Tibial nerve (tissue), 4 donors: ENCODE measurements around the gene LRRC19. TPM values are rescaled to one million over a fixed set of nuclear protein-coding genes. Genes with fewer than 3 reads are reported as not detected.
A peak's percentile ranks its signal among the peaks of the same experiment; 100 is the strongest.

Experiments
- DNase-seq, 2 donors: peaks; one replicate each; pipeline ENCODE4 v3.0.0-alpha.2; 2019; ENCODE audit warnings: low spot score in 2 of 2
- H3K27ac ChIP-seq, 4 donors: fragments of 200-600 bp; sonication (generic) in 3 of 4; one replicate each; pipeline ENCODE4 v1.5.1; 2017 to 2019; ENCODE audit warnings: mild to moderate bottlenecking in 1 of 4
- H3K27me3 ChIP-seq, 2 donors: fragments of 200-600 bp; sonication (generic) in 1 of 2; one replicate each; pipeline versions ENCODE4 v1.5.1 to v1.6.0; 2017 to 2019
- H3K36me3 ChIP-seq, 3 donors: fragments of 200-600 bp; sonication (generic); one replicate each; pipeline ENCODE4 v1.5.1; 2018 to 2019
- H3K4me1 ChIP-seq, 4 donors: fragments of 200-600 bp; sonication (generic) in 3 of 4; one replicate each; pipeline ENCODE4 v1.5.1; 2017 to 2019
- H3K4me3 ChIP-seq, 4 donors: fragments of 200-600 bp; sonication (generic) in 3 of 4; one replicate each; pipeline ENCODE4 v1.5.1; 2017 to 2019; ENCODE audit warnings: mild to moderate bottlenecking in 1 of 4, moderate library complexity in 1 of 4
- H3K9me3 ChIP-seq, 4 donors: fragments of 200-600 bp; sonication (generic) in 3 of 4; one replicate each; pipeline ENCODE4 v1.5.1; 2017 to 2019
- CTCF ChIP-seq, 5 experiments: fragments of 200-600 bp in 3 of 5; fragments of 450-650 bp in 2 of 5; sonication (generic) in 3 of 5; IDR thresholded peaks; one replicate each; pipeline ENCODE4 v1.5.1; 2016 to 2019; ENCODE audit warnings: antibody characterized with exemption in 5 of 5, mild to moderate bottlenecking in 3 of 5, moderate library complexity in 2 of 5
- EP300 ChIP-seq, 2 donors: sonication (generic); formaldehyde crosslinking; IDR thresholded peaks; one replicate each; pipeline ENCODE4 v1.6.1; 2017; ENCODE audit warnings: antibody characterized with exemption in 2 of 2, mild to moderate bottlenecking in 1 of 2
- POLR2A ChIP-seq, 2 donors: fragments of 450-650 bp; IDR thresholded peaks; one replicate each; pipeline ENCODE4 v1.6.1; 2017; ENCODE audit warnings: antibody characterized with exemption in 2 of 2, mild to moderate bottlenecking in 2 of 2, moderate library complexity in 2 of 2
- WGBS, 2 donors: methylation state at CpG; one replicate each; pipeline ENCODE4 v1.1.5; 2018; 5-methylcytosine and 5-hydroxymethylcytosine counted together
- total RNA-seq, 4 donors: library from RNA; depleted of rRNA; stranded (reverse); fragments of >200 nt; gene quantifications; one replicate each; pipeline ENCODE4 v1.1.0, GENCODE V29; 2016

Gene LRRC19
- total RNA-seq: not detected

DNA sequence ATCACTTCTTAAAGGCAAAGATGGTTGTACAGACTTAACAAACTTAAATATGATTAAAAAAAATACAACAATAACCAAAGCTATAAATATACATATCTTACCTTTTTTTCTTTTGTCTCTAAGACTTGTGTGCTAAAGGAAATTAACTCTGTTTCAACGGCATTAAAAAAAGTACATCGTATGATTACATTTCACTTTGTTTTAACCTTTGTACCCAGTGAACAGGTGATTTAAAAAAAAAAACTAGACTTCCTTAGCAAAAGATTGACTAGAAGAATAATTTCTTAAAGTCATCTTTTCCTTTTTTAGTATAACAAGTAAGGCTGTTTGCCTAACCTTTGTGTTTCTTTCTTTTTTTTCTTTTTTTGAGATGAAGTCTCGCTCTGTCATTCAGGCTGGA lies at the start of gene LRRC19:
Gene LRRC19 (minus strand): TSS at position 182 of the 400 bp plus-strand sequence. CDS start 5,978 bp downstream, outside the sequence.
- Histone ChIP-seq H3K4me3 (peak within 1 kb of the TSS in 1 of 4 donors; percentile 14), H3K36me3 (peaks cover 0 to 28% (median 0%) of the 10 kb centered on the region in 3 donors), H3K27me3 (no peaks in the 10 kb centered on the region), H3K9me3 (no peaks in the 10 kb centered on the region), H3K27ac (peak within 1 kb of the TSS in 1 of 4 donors; percentile 42), H3K4me1 (no peaks in the 10 kb centered on the region)
- no peak for TF ChIP-seq EP300 (IDR thresholded peaks at IDR 0.05)
- TF ChIP-seq CTCF (IDR thresholded peaks at IDR 0.05): no peak
- no peak for TF ChIP-seq POLR2A (IDR thresholded peaks at IDR 0.05)
- no peak for DNase-seq
- 91 to 92% methylated on average over 3 of the region's 3 CpGs for WGBS, 2 donors

- Histone ChIP-seq H3K9me3 (no peaks in the 10 kb centered on the region), H3K36me3 (peaks cover 0 to 49% (median 0%) of the 10 kb centered on the region in 3 donors)
- no peak for TF ChIP-seq EP300 (IDR thresholded peaks at IDR 0.05)
- no peak for TF ChIP-seq POLR2A (IDR thresholded peaks at IDR 0.05)
These were observed 49.4 kb upstream of the LRRC19 start for GRCh38 chr9:27054841-27055240.

GRCh38 chr9:27054125-27054524 lies 48.7 kb upstream of the LRRC19 start:
- no peak overlapping the region for H3K27ac ChIP-seq
- WGBS, 2 donors: 88 to 91% methylated on average over 1 of the region's 1 CpG
- no peaks in the 10 kb centered on the region for H3K9me3 ChIP-seq
- H3K27me3 ChIP-seq: no peaks in the 10 kb centered on the region
- peaks cover 0 to 53% (median 0%) of the 10 kb centered on the region in 3 donors for H3K36me3 ChIP-seq
- no peak for DNase-seq
- TF ChIP-seq EP300 (IDR thresholded peaks at IDR 0.05): no peak
- no peak for TF ChIP-seq POLR2A (IDR thresholded peaks at IDR 0.05)
- no peak for TF ChIP-seq CTCF (IDR thresholded peaks at IDR 0.05)
- no peaks in the 10 kb centered on the region for H3K4me1 ChIP-seq
- H3K4me3 ChIP-seq: no peak overlapping the region

More at GRCh38 chr9:27054841-27055240, 49.4 kb upstream of the LRRC19 start:
- no peak overlapping the region for H3K27ac ChIP-seq
- H3K4me1 ChIP-seq: no peaks in the 10 kb centered on the region
- no peaks in the 10 kb centered on the region for H3K27me3 ChIP-seq
- H3K4me3 ChIP-seq: no peak overlapping the region
- DNase-seq: no peak

DNA sequence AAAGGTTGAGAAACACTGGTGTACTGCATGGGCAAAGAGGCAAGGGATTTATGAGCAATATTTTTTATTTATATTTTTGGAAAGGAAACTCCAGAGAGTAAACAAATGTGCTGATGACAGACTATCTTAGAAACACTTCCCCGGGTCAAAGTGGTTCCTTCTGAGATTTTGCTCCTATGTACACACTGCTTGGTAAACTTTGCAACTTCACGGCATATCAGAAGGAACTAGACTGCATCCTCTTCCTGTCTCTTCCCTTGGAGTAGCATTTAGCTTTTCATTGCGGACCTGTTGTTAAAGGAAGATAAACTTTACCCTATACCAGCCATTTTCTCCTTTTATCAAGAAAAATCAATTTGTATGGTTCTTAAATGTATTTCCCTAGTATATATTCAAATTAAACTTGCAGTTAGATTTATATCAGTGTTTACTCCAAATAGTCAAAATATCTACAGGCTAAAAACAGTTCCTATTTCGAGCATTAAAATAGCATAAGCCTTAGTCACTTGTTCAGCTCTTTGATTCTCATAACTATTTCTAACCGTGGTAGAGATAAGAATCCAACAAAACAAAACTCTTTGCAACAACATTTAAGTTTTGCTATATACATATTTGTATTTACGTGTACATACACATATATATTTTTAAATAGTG lies 48.0 kb upstream of the LRRC19 start:
- Histone ChIP-seq H3K27me3 (no peaks in the 10 kb centered on the region), H3K9me3 (no peaks in the 10 kb centered on the region), H3K27ac (no peak overlapping the region), H3K36me3 (peaks cover 0 to 57% (median 0%) of the 10 kb centered on the region in 3 donors), H3K4me3 (no peak overlapping the region), H3K4me1 (no peaks in the 10 kb centered on the region)
- no peak for DNase-seq
- TF ChIP-seq EP300 (IDR thresholded peaks at IDR 0.05) (no peak), CTCF (IDR thresholded peaks at IDR 0.05) (no peak), POLR2A (IDR thresholded peaks at IDR 0.05) (no peak)
- WGBS, 2 donors: 56 to 58% methylated on average over 6 of the region's 6 CpGs

- Histone ChIP-seq H3K27me3 (no peaks in the 10 kb centered on the region), H3K4me3 (no peak overlapping the region), H3K27ac (no peak overlapping the region), H3K9me3 (no peaks in the 10 kb centered on the region), H3K4me1 (no peaks in the 10 kb centered on the region), H3K36me3 (peaks cover 0 to 31% (median 0%) of the 10 kb centered on the region in 3 donors)
- TF ChIP-seq CTCF (IDR thresholded peaks at IDR 0.05): no peak
- no peak for TF ChIP-seq POLR2A (IDR thresholded peaks at IDR 0.05)
- no peak for TF ChIP-seq EP300 (IDR thresholded peaks at IDR 0.05)
- no peak for DNase-seq
- WGBS, 2 donors: 69 to 72% methylated on average over 4 of the region's 4 CpGs
These were observed 41.7 kb upstream of the LRRC19 start for GRCh38 chr9:27047136-27047535.
